RWPE1 (cell line): ENCODE data around the gene ICA1L.

Experiments
- CTCF ChIA-PET: fragments of 350-600 bp; sonication (Branson Sonifier 250); formaldehyde crosslinking; extraction: SDS; loops from one replicate; lab custom pipeline; 2021; lab: Yijun Ruan, JAX
- POLR2A ChIA-PET: fragments of 400-600 bp; formaldehyde crosslinking; extraction: SDS; loops from one replicate; lab custom pipeline; 2020; ENCODE audit warnings: antibody characterized with exemption; ENCODE audit not compliant: low non-redundant PET; lab: Yijun Ruan, JAX
- DNase-seq: peaks from one replicate; pipeline ENCODE4 v3.0.0; 2012; ENCODE audit warnings: low spot score
- H3K27ac ChIP-seq: fragments of 450-650 bp; 2 replicates; pipeline ENCODE4 v1.5.1; 2017
- CTCF ChIP-seq: fragments of 450-650 bp; conservative IDR thresholded peaks from 2 replicates; pipeline ENCODE4 v1.5.1; 2017; ENCODE audit warnings: low read depth, mild to moderate bottlenecking

Gene ICA1L

GRCh38 chr2:202723746-202724145 is 147.8 kb downstream of the ICA1L start:
- H3K27ac ChIP-seq: no peak overlapping the region
- ChIA-PET POLR2A (no interaction called here), CTCF (interaction anchor here (0.5 to 1.1 kb wide), 3 partner anchors 20 to 759 kb away, joined by 3 read pairs; no protein-coding TSS in a partner anchor)
- DNase-seq: no peak
- no peak for TF ChIP-seq CTCF
